ENCODE data around the gene MTPN.

MTPN gene

GRCh38 chr7:135925210-135925609 is 51.9 kb downstream of the MTPN start:
- Histone ChIP-seq H3K4me3 (ENCODE audit: low read depth, low read length) (no peak overlapping the region), H3K9ac (ENCODE audit: low read length) (no peak overlapping the region), H3K4me1 (ENCODE audit: control insufficient read depth, insufficient read depth, low read length) (peaks cover 10% of the 10 kb centered on the region), H3K27ac (ENCODE audit: low read depth, low read length) (no peak overlapping the region; the same call in 1 of the 2 replicates), H3K9me3 (ENCODE audit: control insufficient read depth, insufficient read depth, low read depth, low read length) (no peaks in the 10 kb centered on the region), H3K36me3 (ENCODE audit: control insufficient read depth, insufficient read depth, low read length) (peaks cover 15% of the 10 kb centered on the region), H3K27me3 (ENCODE audit: control insufficient read depth, insufficient read depth, low read length) (no peaks in the 10 kb centered on the region)

DNA sequence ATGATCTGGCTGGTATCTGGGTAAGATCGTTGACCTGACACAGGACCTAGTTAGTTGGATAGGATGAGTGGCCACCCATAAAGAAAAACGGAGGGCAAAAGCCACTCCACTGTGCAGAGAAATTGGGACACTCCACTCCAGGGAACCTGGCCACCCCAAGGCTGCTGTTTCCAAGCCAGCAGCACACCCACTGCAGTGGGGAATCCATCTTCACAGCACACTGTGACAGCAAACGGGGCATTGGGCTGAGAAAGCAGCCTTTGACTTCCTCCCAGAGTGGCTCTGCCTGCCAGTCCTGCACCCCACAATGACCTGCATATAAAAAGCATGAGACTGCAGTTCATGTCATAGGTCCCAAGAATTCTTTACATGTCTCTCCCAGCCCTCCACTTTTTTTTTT is 52.9 kb downstream of the MTPN start:
- Histone ChIP-seq H3K27ac (ENCODE audit: low read depth, low read length) (no peak overlapping the region), H3K4me3 (ENCODE audit: low read depth, low read length) (no peak overlapping the region), H3K27me3 (ENCODE audit: control insufficient read depth, insufficient read depth, low read length) (no peaks in the 10 kb centered on the region), H3K4me1 (ENCODE audit: control insufficient read depth, insufficient read depth, low read length) (peaks cover 4% of the 10 kb centered on the region), H3K9ac (ENCODE audit: low read length) (no peak overlapping the region), H3K9me3 (ENCODE audit: control insufficient read depth, insufficient read depth, low read depth, low read length) (no peaks in the 10 kb centered on the region), H3K36me3 (ENCODE audit: control insufficient read depth, insufficient read depth, low read length) (peaks cover 14% of the 10 kb centered on the region)

DNA sequence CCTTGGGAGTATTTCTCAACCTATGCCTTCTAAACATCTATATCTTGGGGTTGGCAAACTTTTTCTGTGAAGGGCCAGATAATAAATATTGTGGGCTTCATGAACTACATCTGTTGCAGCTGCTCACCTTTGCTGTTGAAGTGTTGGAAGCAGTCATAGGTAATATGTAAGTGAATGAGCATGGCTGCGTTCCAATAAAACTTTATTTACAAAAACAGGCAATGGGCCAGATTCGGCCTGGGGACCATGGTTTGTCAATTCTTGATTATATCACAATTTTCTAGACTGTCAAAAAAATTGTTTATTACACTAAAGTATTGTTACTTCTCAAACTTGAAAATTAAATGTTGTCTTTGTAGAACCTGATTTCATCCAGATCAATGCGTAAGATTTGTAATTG is 54.9 kb downstream of the MTPN start:
- no peak overlapping the region for H3K9ac ChIP-seq (ENCODE audit: low read length)
- H3K4me1 ChIP-seq (ENCODE audit: control insufficient read depth, insufficient read depth, low read length): peaks cover 4% of the 10 kb centered on the region

GRCh38 chr7:135920478-135920877 is 56.7 kb downstream of the MTPN start:
- H3K9ac ChIP-seq (ENCODE audit: low read length): no peak overlapping the region
- H3K27me3 ChIP-seq (ENCODE audit: control insufficient read depth, insufficient read depth, low read length): no peaks in the 10 kb centered on the region
- no peaks in the 10 kb centered on the region for H3K9me3 ChIP-seq (ENCODE audit: control insufficient read depth, insufficient read depth, low read depth, low read length)
- H3K4me1 ChIP-seq (ENCODE audit: control insufficient read depth, insufficient read depth, low read length): peaks cover 4% of the 10 kb centered on the region
- H3K36me3 ChIP-seq (ENCODE audit: control insufficient read depth, insufficient read depth, low read length): no peaks in the 10 kb centered on the region
- H3K27ac ChIP-seq (ENCODE audit: low read depth, low read length): no peak overlapping the region
- H3K4me3 ChIP-seq (ENCODE audit: low read depth, low read length): no peak overlapping the region

More for the DNA sequence above, 54.9 kb downstream of the MTPN start:
- no peak overlapping the region for H3K4me3 ChIP-seq (ENCODE audit: low read depth, low read length)
- H3K36me3 ChIP-seq (ENCODE audit: control insufficient read depth, insufficient read depth, low read length): no peaks in the 10 kb centered on the region
- no peaks in the 10 kb centered on the region for H3K9me3 ChIP-seq (ENCODE audit: control insufficient read depth, insufficient read depth, low read depth, low read length)
- no peak overlapping the region for H3K27ac ChIP-seq (ENCODE audit: low read depth, low read length)
- H3K27me3 ChIP-seq (ENCODE audit: control insufficient read depth, insufficient read depth, low read length): no peaks in the 10 kb centered on the region

DNA sequence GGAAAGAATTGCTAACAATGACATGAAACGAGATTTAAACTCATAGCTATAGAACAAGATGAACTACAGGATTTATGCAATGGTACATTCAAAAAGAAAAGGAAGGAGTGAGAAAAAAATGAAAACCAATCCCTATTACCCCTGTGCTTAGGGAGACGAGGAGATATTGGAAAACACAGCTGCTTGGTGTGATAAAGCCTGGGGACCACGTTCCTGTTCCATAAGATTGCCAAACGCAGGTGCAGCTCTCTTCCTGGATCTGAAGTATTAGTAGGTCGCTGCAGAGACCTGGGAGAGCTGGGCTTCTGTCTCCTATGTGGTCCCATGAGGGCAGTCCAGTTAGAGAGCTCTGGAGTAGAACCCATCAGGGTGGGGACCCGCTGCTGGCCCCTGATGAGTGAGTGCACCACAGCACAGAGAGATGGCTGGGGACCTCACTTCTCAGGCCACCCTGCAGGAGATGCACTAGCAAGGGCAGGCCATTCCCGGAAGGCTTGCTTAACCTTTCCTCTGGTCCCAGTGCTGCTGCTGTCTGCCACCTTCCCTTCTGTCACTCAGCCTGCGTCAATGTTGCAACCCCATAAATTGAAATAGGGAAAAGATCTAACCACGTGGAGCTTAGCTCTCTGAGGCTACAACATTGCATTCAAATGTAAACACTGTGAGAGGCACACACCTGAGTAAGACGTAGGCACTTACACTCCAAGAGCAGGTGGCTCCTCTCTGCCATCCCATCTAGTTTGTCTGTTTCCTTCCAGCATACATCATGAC is 57.9 kb downstream of the MTPN start:
- Histone ChIP-seq H3K9ac (ENCODE audit: low read length) (no peak overlapping the region), H3K36me3 (ENCODE audit: control insufficient read depth, insufficient read depth, low read length) (no peaks in the 10 kb centered on the region), H3K4me3 (ENCODE audit: low read depth, low read length) (no peak overlapping the region), H3K27me3 (ENCODE audit: control insufficient read depth, insufficient read depth, low read length) (no peaks in the 10 kb centered on the region), H3K27ac (ENCODE audit: low read depth, low read length) (no peak overlapping the region), H3K9me3 (ENCODE audit: control insufficient read depth, insufficient read depth, low read depth, low read length) (no peaks in the 10 kb centered on the region), H3K4me1 (ENCODE audit: control insufficient read depth, insufficient read depth, low read length) (peaks cover 4% of the 10 kb centered on the region)

DNA sequence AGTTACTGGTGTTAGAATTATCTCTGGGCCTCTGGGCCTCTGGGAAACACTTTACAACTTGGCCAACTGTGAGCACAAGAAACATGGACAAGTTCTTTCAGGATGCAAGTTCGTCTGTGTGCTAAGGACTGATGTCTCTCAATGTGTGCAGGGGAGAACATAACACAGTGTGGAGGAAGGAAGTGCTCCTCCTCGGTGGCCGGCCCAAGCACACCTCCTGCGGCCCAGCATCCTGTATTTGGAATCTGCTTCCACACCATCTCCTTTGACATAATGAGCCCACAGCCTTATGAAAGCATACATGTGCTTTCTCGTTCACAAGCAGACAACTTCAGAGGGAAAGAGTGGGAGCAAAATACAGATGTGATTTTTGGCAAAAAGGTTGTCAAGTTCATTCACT is 59.0 kb downstream of the MTPN start:
- H3K36me3 ChIP-seq (ENCODE audit: control insufficient read depth, insufficient read depth, low read length): no peaks in the 10 kb centered on the region
- H3K27me3 ChIP-seq (ENCODE audit: control insufficient read depth, insufficient read depth, low read length): no peaks in the 10 kb centered on the region
- no peak overlapping the region for H3K4me3 ChIP-seq (ENCODE audit: low read depth, low read length)
- no peaks in the 10 kb centered on the region for H3K9me3 ChIP-seq (ENCODE audit: control insufficient read depth, insufficient read depth, low read depth, low read length)
- no peak overlapping the region for H3K27ac ChIP-seq (ENCODE audit: low read depth, low read length)
- no peak overlapping the region for H3K9ac ChIP-seq (ENCODE audit: low read length)
- H3K4me1 ChIP-seq (ENCODE audit: control insufficient read depth, insufficient read depth, low read length): no peaks in the 10 kb centered on the region

DNA sequence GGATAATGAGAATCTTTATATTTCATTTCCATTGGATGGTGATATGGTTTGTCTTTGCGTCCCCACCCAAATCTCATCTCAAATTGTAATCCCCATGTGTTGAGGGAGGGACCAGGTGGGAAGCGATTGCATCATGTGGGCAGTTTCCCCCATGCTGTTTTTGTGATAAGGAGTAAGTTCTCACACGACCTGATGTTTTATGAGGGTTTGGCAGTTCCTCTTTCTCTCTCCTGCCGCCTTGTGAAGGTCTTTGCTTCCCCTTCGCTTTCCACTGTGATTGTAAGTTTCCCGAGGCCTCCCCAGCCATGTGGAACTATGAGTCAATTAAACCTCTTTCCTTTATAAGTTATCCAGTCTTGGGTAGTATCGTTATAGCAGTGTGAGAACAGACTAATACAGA is 59.4 kb downstream of the MTPN start:
- Histone ChIP-seq H3K27ac (ENCODE audit: low read depth, low read length) (no peak overlapping the region), H3K9ac (ENCODE audit: low read length) (no peak overlapping the region), H3K36me3 (ENCODE audit: control insufficient read depth, insufficient read depth, low read length) (no peaks in the 10 kb centered on the region), H3K9me3 (ENCODE audit: control insufficient read depth, insufficient read depth, low read depth, low read length) (no peaks in the 10 kb centered on the region), H3K27me3 (ENCODE audit: control insufficient read depth, insufficient read depth, low read length) (no peaks in the 10 kb centered on the region), H3K4me3 (ENCODE audit: low read depth, low read length) (no peak overlapping the region), H3K4me1 (ENCODE audit: control insufficient read depth, insufficient read depth, low read length) (no peaks in the 10 kb centered on the region)

GRCh38 chr7:135914346-135914745 is 62.8 kb downstream of the MTPN start:
- Histone ChIP-seq H3K27me3 (ENCODE audit: control insufficient read depth, insufficient read depth, low read length) (no peaks in the 10 kb centered on the region), H3K36me3 (ENCODE audit: control insufficient read depth, insufficient read depth, low read length) (no peaks in the 10 kb centered on the region), H3K4me3 (ENCODE audit: low read depth, low read length) (no peak overlapping the region), H3K9me3 (ENCODE audit: control insufficient read depth, insufficient read depth, low read depth, low read length) (no peaks in the 10 kb centered on the region), H3K9ac (ENCODE audit: low read length) (no peak overlapping the region), H3K4me1 (ENCODE audit: control insufficient read depth, insufficient read depth, low read length) (no peaks in the 10 kb centered on the region), H3K27ac (ENCODE audit: low read depth, low read length) (no peak overlapping the region)

GRCh38 chr7:135913404-135913803 is 63.8 kb downstream of the MTPN start:
- no peaks in the 10 kb centered on the region for H3K4me1 ChIP-seq (ENCODE audit: control insufficient read depth, insufficient read depth, low read length)
- no peak overlapping the region for H3K27ac ChIP-seq (ENCODE audit: low read depth, low read length)
- no peaks in the 10 kb centered on the region for H3K36me3 ChIP-seq (ENCODE audit: control insufficient read depth, insufficient read depth, low read length)
- no peak overlapping the region for H3K4me3 ChIP-seq (ENCODE audit: low read depth, low read length)
- no peaks in the 10 kb centered on the region for H3K9me3 ChIP-seq (ENCODE audit: control insufficient read depth, insufficient read depth, low read depth, low read length)
- no peak overlapping the region for H3K9ac ChIP-seq (ENCODE audit: low read length)
- no peaks in the 10 kb centered on the region for H3K27me3 ChIP-seq (ENCODE audit: control insufficient read depth, insufficient read depth, low read length)

DNA sequence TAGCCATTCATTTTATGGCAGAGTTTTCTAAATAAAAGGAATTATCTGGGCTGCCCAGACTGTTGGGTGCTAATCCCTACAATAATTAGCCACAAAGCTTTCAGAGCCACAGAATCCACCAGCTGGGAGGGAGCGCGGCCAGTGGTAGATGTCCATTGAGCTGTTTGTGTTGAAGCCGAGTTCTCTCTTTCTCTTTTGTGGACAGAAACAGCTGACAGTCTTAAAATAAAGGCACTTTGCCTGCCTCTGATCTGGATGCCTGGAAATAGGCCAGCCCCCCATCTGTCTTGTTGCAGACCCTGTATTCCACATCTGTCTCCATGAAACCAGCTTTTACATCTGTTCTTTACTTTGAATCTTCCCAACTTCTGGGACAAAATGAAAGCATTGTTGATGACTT is 66.1 kb downstream of the MTPN start:
- Histone ChIP-seq H3K36me3 (ENCODE audit: control insufficient read depth, insufficient read depth, low read length) (no peaks in the 10 kb centered on the region), H3K4me3 (ENCODE audit: low read depth, low read length) (no peak overlapping the region), H3K27ac (ENCODE audit: low read depth, low read length) (no peak overlapping the region), H3K27me3 (ENCODE audit: control insufficient read depth, insufficient read depth, low read length) (no peaks in the 10 kb centered on the region), H3K9ac (ENCODE audit: low read length) (no peak overlapping the region), H3K4me1 (ENCODE audit: control insufficient read depth, insufficient read depth, low read length) (no peaks in the 10 kb centered on the region), H3K9me3 (ENCODE audit: control insufficient read depth, insufficient read depth, low read depth, low read length) (no peaks in the 10 kb centered on the region)

DNA sequence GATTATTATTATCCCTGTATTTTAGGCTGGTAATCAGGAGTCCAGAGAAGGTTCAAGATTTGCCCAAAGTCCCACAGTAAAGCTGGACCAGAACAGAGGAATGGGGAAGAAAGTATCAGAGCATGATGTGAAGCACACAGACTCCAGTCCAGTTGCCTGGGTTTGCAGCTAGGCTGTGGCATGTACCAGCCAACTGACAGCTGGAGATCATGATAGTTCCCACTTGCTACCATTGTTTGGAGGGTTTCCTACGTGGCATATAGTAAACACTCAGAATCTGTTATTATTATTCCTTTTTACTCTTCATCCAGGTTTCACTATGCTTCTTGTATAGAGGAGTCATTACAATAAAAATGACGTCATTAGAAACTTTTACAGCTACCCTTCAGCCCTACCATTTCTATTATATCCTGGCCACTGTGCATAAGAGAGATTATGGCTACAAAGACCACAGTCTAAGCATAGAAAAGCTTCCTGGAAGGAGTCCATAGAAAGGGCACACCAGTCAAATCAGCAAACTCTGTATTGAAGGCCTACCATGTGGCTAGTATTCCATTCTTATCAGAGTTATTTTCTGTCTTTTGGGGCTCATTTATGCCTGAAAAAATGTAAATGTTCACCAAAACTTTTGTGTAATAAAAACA is 66.6 kb downstream of the MTPN start:
- H3K9me3 ChIP-seq (ENCODE audit: control insufficient read depth, insufficient read depth, low read depth, low read length): no peaks in the 10 kb centered on the region
- H3K27me3 ChIP-seq (ENCODE audit: control insufficient read depth, insufficient read depth, low read length): no peaks in the 10 kb centered on the region
- no peaks in the 10 kb centered on the region for H3K36me3 ChIP-seq (ENCODE audit: control insufficient read depth, insufficient read depth, low read length)
- no peak overlapping the region for H3K9ac ChIP-seq (ENCODE audit: low read length)
- no peak overlapping the region for H3K27ac ChIP-seq (ENCODE audit: low read depth, low read length)
- no peak overlapping the region for H3K4me3 ChIP-seq (ENCODE audit: low read depth, low read length)
- H3K4me1 ChIP-seq (ENCODE audit: control insufficient read depth, insufficient read depth, low read length): no peaks in the 10 kb centered on the region
